Measurements from ENCODE around the gene ATG10.
"Not testable (repeated sequence)": the region's sequence is repeated elsewhere in the genome, so short reads cannot be mapped to it uniquely, and the experiment has no call there.

ATG10 gene

DNA sequence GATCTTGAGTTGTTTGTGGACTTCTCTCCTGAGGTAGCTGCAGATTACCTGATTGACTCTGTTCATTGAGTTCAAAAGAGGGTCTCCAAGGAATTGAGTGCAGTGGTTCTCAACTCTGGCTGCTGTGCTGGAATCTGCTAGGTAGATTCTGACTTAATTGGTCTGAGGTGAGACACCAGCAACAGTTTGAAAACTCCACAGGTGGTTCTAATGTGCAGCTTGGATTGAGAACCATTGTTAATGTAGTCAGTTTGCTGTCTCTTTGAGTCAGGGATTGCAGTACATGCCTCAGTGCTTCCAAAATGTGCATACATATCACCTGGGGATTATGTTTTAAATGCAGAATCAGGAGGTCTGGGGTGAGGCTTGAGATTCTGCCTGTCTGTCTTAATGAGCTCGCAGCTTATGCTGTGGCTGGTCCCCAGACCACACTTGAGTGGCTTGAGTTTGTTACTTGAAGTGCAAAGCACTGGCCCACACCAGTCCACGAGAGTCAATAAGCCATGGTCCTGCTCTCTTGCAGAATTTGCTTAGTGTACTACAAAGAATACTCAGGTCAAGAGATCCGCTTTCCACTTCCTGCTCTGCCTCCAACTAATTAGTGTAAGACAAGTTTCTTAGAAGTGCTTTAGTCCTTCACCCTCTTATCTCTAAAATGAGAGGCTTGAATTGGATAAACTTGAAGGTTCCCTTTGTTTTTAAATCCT, 82.3 kb downstream of the ATG10 start:
- DNase-seq (ENCODE audit: low read depth in 2 of 2), result no peak

- DNase-seq (ENCODE audit: low read depth in 2 of 2), result no peak
Observed at GRCh38 chr5:82057051-82057450, 85.2 kb downstream of the ATG10 start.

DNA sequence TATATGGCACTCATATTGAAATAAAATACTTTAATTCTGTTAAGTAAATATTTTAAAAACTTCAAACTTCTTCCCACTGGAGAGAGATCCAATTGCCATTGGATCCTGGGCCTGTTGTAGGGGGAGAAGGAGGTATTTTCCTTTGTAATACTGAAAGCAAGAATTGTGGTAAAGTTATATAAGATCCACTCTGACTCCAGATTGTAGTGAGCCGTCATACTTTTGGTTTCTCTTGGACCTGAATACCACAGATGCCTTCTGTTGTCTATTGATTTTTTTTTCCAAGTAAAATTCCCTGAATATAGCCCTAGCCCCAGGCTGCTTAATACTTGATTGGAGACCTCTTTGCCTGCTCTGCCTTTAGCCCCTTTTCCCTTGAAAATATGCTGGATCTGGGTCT, 86.9 kb downstream of the ATG10 start:
- no peak for DNase-seq (ENCODE audit: low read depth in 2 of 2)

DNA sequence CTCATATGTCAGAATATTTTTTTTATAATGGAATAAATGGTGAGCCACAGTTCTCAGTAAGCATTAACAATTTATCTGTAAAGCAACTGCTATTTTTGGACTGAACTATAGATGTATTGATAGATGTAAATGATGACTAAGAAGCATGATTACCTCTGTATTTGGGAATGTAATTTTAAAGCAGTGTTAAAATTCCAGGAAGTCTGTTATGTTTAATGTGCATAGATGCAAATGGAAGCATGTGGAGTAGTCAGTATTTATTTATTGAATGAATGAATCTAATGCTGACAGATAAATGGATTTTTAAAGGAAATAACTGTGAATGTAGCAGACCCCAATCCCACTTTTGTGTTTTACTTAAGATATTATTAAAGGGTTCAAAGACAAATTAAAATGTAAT, 95.0 kb downstream of the ATG10 start:
- DNase-seq (ENCODE audit: low read depth in 2 of 2), result no peak

- DNase-seq (ENCODE audit: low read depth in 2 of 2), result not testable (repeated sequence)
Observed at GRCh38 chr5:82068042-82068441, 96.2 kb downstream of the ATG10 start.

- DNase-seq (ENCODE audit: low read depth in 2 of 2), result no peak
Observed at GRCh38 chr5:82068723-82069122, 96.9 kb downstream of the ATG10 start.

DNA sequence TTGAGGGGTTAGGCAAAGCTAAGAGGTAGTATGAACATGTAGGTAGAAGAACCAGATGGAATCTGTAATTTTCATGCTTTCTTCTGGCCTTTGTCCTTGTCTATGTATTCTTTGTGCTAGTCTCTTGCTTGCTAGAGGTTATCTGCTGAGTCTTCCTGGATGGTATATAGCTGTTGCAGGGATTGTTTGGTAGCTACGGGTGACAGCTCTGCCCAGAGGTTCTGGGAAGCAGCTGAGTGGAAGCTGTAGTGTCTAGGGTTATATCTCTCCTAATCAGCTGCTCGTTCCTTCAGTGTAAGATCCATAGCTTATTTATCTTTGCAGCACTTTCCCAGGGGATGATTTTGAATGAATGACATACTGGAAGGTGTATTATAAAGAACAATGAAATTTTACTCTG, 100.3 kb downstream of the ATG10 start:
- no peak for DNase-seq (ENCODE audit: low read depth in 2 of 2)

DNA sequence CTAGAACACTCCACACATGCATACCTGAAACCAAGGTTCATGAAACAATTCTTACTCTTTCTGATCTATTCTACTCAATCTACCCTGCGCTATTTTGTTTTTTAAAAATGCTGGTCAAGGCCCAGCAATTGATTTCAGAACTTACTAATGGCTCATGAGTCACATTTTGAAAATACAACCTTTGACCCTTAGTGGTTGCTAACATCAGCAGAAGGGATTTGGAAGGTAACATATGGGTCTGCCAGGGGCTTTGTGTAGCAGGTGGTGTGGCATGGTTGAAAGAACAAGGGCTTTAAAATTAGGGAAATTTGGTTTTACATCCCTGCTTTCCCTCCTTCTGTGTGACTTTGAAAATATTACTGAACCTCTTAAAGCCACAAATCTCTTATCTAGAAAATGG, 101.4 kb downstream of the ATG10 start:
- DNase-seq (ENCODE audit: low read depth in 2 of 2), result no peak

- no peak for DNase-seq (ENCODE audit: low read depth in 2 of 2)
Observed at GRCh38 chr5:82074950-82075349, 103.1 kb downstream of the ATG10 start.

DNA sequence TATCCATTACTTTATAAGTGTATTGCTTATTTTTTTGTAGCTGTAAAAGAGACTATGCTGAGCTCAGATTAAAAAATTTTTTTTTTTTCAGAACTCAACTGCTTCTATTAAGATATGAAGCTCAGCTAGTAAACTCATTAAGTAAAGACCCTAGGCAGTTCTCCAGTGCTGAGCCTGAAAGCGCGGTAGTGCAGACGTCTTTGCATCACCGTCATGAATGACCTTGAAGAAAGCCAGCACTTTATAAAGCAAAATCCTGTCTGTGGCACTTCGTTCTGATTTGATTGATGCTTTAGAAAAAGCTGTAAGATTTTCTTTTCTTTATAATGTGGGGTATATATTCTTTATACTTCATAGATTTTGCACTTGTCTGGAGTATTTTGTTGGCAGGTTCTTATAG, 105.7 kb downstream of the ATG10 start:
- DNase-seq (ENCODE audit: low read depth in 2 of 2), result no peak

DNA sequence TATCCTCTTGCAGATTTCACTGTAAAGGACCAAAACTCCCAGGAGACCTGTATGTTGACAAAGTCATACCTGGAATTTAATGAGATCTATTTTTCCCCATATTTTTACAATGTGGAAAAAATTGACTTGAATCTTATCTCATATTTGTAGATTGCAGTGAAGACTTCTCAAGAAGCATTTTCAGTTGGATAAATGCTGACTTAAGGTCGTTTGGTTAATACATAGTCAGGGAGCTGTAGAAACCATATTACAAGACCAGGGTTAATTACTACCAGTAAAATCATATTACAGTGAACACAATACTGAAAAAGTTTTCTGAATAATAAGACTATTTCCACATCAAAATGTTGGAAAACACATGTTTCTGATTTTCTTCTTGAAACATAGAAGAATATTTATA, 119.8 kb downstream of the ATG10 start:
- DNase-seq (ENCODE audit: low read depth in 2 of 2), result no peak

DNA sequence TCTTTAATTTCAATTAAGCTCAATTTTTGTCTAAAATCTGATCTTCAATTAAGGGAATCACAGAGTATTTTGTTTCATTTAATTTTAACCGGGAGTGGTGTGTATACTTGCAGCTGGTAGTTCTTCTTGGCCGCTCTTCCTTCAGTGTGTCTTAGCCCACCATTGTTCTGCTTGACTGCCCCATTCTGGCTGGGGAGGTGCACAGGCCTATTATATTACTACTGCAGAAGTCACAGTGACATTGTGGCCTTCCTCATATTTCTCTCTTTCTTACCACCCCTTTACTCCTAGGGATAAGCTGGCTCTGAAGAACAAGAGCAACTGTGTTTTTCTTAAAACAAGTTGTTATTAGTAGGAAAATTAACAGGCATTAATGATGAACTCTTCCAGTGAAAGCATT, 123.7 kb downstream of the ATG10 start:
- DNase-seq (ENCODE audit: low read depth in 2 of 2), result no peak

DNA sequence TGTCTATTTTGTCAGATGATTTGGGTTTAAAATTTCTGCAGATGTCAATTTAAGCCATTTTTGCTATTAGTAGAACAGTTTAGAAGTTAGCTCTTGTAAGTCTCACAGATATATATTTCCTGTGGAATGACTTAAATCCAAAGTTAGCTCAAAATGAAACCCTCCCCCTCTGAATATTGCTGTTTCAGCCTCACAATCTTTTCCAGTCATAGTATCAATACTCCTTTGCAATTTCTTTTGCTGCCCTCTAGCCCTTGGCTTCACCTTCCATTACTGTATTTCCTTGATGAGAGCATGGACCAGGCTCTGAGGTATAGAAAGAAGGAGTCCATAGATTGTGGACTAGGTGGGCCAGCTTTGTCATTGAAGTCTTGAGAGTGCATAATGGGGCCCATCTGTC, 124.4 kb downstream of the ATG10 start:
- no peak for DNase-seq (ENCODE audit: low read depth in 2 of 2)

GRCh38 chr5:82100303-82101077, 128.7 kb downstream of the ATG10 start:
- DNase-seq (ENCODE audit: low read depth in 2 of 2), result no peak

GRCh38 chr5:82104872-82105271, 133.0 kb downstream of the ATG10 start:
- DNase-seq (ENCODE audit: low read depth in 2 of 2), result no peak

DNA sequence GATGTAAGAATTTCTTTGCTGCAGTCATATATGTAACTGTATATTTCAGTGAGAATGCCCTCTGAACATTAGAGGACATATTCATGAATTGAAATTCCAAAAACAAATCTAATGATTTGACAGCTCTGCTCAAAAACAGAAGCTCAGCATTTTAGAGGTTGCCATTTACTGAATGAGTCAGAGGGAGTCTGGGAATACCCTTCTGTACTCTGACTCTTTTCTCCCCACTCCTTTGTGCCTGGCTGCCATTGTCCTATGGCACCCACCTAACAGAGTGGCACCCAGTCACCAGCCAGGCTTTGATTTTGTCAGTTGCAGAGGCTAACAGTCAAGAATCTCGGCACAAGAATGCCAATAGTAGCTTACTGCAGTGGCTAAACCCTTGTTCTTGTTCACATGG, 133.6 kb downstream of the ATG10 start:
- no peak for DNase-seq (ENCODE audit: low read depth in 2 of 2)

DNA sequence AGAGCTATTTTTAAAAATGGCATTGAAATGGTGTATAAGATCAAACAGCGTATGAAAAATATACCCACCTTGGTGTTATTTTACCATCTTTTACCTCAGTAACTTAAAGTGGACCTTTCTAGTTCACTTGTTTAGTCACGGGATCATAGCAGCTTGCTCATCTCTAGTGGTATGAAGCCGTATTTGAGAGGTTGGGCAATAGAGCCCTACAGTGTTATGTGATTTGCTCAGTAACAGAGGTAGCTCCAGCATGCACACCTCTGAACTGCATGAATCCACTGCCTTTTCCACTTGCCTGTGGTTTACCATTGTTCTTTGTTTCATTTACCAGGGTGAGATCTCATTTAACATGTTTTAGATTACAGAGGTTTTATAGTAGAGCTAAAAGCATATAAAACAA, 134.4 kb downstream of the ATG10 start:
- DNase-seq (ENCODE audit: low read depth in 2 of 2), result no peak

GRCh38 chr5:82106756-82107155, 134.9 kb downstream of the ATG10 start:
- no peak for DNase-seq (ENCODE audit: low read depth in 2 of 2)

GRCh38 chr5:82107267-82107666, 135.4 kb downstream of the ATG10 start:
- DNase-seq (ENCODE audit: low read depth in 2 of 2), result no peak

GRCh38 chr5:82109013-82109412, 137.2 kb downstream of the ATG10 start:
- DNase-seq (ENCODE audit: low read depth in 2 of 2), result no peak

- DNase-seq (ENCODE audit: low read depth in 2 of 2), result not testable (repeated sequence)
Observed at GRCh38 chr5:82109915-82110314, 138.1 kb downstream of the ATG10 start.

DNA sequence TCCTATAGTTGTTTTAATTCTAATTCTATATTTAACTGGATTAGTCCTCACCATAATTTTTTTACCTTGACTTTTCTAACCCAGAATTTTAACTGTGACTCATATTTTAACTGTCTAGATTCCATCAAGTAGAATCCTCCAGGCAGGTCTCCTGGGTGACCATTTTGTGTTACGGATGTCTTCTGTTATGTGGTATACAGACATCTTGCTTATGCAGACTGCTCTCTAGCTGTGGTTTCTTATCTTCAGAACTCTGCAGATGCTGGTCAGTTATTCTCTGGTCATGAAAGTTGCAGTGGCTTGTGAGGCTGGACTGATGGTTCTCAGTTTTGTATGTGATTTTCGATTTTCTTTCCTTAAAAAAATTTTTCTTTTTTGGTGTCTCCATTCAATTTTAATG, 139.4 kb downstream of the ATG10 start:
- no peak for DNase-seq (ENCODE audit: low read depth in 2 of 2)

DNA sequence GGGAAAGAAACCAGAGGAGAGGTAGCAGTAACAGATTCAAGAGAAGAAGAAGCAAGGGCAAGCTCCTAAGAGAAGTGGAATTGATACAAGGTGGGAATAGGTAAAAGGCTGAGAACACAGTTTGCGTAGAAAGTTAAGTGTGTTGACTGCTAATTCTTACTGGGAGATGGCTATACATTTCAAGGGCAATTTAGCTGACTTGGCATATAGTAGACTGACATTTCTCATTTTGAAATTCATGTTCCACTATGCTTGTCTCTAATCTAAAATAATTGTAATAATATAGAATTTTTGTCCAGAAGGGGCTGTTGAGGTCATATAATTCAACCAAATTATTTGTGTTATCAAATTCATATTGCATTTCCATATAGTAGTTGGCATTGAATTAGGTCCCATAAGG, 144.0 kb downstream of the ATG10 start:
- DNase-seq (ENCODE audit: low read depth in 2 of 2), result no peak

GRCh38 chr5:82119889-82120288, 148.1 kb downstream of the ATG10 start:
- DNase-seq (ENCODE audit: low read depth in 2 of 2), result no peak
